Measurements from ENCODE around the gene CEP97.
A peak's percentile ranks its signal among the peaks of the same experiment; 100 is the strongest.
"Not testable (repeated sequence)": the region's sequence is repeated elsewhere in the genome, so short reads cannot be mapped to it uniquely, and the experiment has no call there.

The CEP97 gene

GRCh38 chr3:101724329-101725193 is at the start of gene CEP97:
Gene CEP97, plus strand, starts transcription at chr3:101724614. Its CDS starts 63 bp downstream, at chr3:101724677.
- peak; percentile 86 for DNase-seq (ENCODE audit: low spot score)

- DNase-seq (ENCODE audit: low spot score): no peak
Observed at GRCh38 chr3:101675709-101676215, 48.7 kb upstream of the CEP97 start.

- DNase-seq (ENCODE audit: low spot score): peak; percentile 89
Observed at GRCh38 chr3:101676216-101676764, 48.1 kb upstream of the CEP97 start.

- DNase-seq (ENCODE audit: low spot score): peak; percentile 100
Observed at GRCh38 chr3:101676765-101677435, 47.5 kb upstream of the CEP97 start, which contains the start of gene ZBTB11. Gene ZBTB11, minus strand, starts transcription at chr3:101677132. Its CDS starts 218 bp downstream, at chr3:101676914.

GRCh38 chr3:101677436-101678286 is 46.8 kb upstream of the CEP97 start:
- no peak for DNase-seq (ENCODE audit: low spot score)

- not testable (repeated sequence) for DNase-seq (ENCODE audit: low spot score)
Observed at GRCh38 chr3:101678837-101679236, 45.6 kb upstream of the CEP97 start.

- no peak for DNase-seq (ENCODE audit: low spot score)
Observed at GRCh38 chr3:101680466-101680865, 43.9 kb upstream of the CEP97 start.

GRCh38 chr3:101685050-101685400 is 39.4 kb upstream of the CEP97 start:
- DNase-seq (ENCODE audit: low spot score): peak; percentile 29

GRCh38 chr3:101685870-101686307 is 38.5 kb upstream of the CEP97 start:
- DNase-seq (ENCODE audit: low spot score): no peak

GRCh38 chr3:101687142-101687931 is 37.1 kb upstream of the CEP97 start:
- no peak for DNase-seq (ENCODE audit: low spot score)

- no peak for DNase-seq (ENCODE audit: low spot score)
Observed at GRCh38 chr3:101689286-101689685, 35.1 kb upstream of the CEP97 start.

GRCh38 chr3:101690972-101691371 is 33.4 kb upstream of the CEP97 start:
- no peak for DNase-seq (ENCODE audit: low spot score)

- DNase-seq (ENCODE audit: low spot score): not testable (repeated sequence)
Observed at GRCh38 chr3:101691685-101692671, 32.4 kb upstream of the CEP97 start.

GRCh38 chr3:101693540-101693939 is 30.9 kb upstream of the CEP97 start:
- DNase-seq (ENCODE audit: low spot score): peak; percentile 72

GRCh38 chr3:101694836-101695235 is 29.6 kb upstream of the CEP97 start:
- DNase-seq (ENCODE audit: low spot score): not testable (repeated sequence)

- peak; percentile 80 for DNase-seq (ENCODE audit: low spot score)
Observed at GRCh38 chr3:101695779-101696372, 28.5 kb upstream of the CEP97 start.

- DNase-seq (ENCODE audit: low spot score): no peak
Observed at GRCh38 chr3:101701696-101702634, 22.4 kb upstream of the CEP97 start.

GRCh38 chr3:101702726-101703125 is 21.7 kb upstream of the CEP97 start:
- DNase-seq (ENCODE audit: low spot score): no peak

All from hematopoietic multipotent progenitor cell treated with erythropoietin and hydrocortisone succinate and interleukin-3 and kit ligand, for 17 days (in vitro differentiated cells).